Small intestine (tissue), 7 donors: Measurements from ENCODE around the gene RAB3B. TPM values are rescaled to one million over a fixed set of nuclear protein-coding genes. Genes with fewer than 3 reads are reported as not detected.

Experiments
- DNase-seq, 2 donors: peaks; one replicate each; pipeline versions ENCODE4 v3.0.0 to v3.0.0-alpha.2; 2013
- FAIRE-seq: peaks from 2 replicates; lab custom pipeline; 2012; peaks lifted over from hg19 to GRCh38; lab: Jason Lieb, UNC
- H3K27ac ChIP-seq, 3 donors: one replicate each; pipeline ENCODE4 v1.5.1; 2013; ENCODE audit warnings: low read length in 2 of 3, mild to moderate bottlenecking in 2 of 3, control low read depth in 1 of 3, inconsistent platforms in 1 of 3, low read depth in 1 of 3, moderate library complexity in 1 of 3
- H3K27me3 ChIP-seq, 3 donors: one replicate each; pipeline ENCODE4 v1.6.1; 2013; ENCODE audit warnings: low read length in 3 of 3, inconsistent platforms in 1 of 3; ENCODE audit not compliant: control insufficient read depth in 3 of 3, insufficient read depth in 3 of 3
- H3K36me3 ChIP-seq, 3 donors: one replicate each; pipeline ENCODE4 v1.6.1; 2013; ENCODE audit warnings: low read length in 3 of 3, inconsistent platforms in 1 of 3, low read depth in 1 of 3, mild to moderate bottlenecking in 1 of 3, moderate library complexity in 1 of 3; ENCODE audit not compliant: control insufficient read depth in 3 of 3, insufficient read depth in 2 of 3
- H3K4me1 ChIP-seq, 3 donors: one replicate each; pipeline ENCODE4 v1.6.1; 2013; ENCODE audit warnings: low read length in 2 of 3, inconsistent platforms in 1 of 3, low read depth in 1 of 3, mild to moderate bottlenecking in 1 of 3, moderate library complexity in 1 of 3; ENCODE audit not compliant: control insufficient read depth in 3 of 3, insufficient read depth in 2 of 3
- H3K4me3 ChIP-seq, 3 donors: one replicate each; pipeline ENCODE4 v1.5.1; 2013; ENCODE audit warnings: low read length in 3 of 3, control low read depth in 1 of 3, inconsistent platforms in 1 of 3, low read depth in 1 of 3, mild to moderate bottlenecking in 1 of 3, moderate library complexity in 1 of 3
- H3K9me3 ChIP-seq, 2 donors: one replicate each; pipeline ENCODE4 v1.6.1; 2013; ENCODE audit warnings: low read depth in 1 of 2, low read length in 1 of 2; ENCODE audit not compliant: control insufficient read depth in 2 of 2, insufficient read depth in 1 of 2
- WGBS, 3 donors: extraction: QIAGEN DNeasy Blood & Tissue Kit; methylation state at CpG; one replicate each; pipeline ENCODE4 v1.1.7; 2013; 5-methylcytosine and 5-hydroxymethylcytosine counted together
- polyA plus RNA-seq, 4 donors: library from polyadenylated mRNA; stranded (reverse) in 3 of 4; unstranded in 1 of 4; fragments of 200-250 nt in 3 of 4; fragments of 120-200 nt in 1 of 4; gene quantifications; one replicate each; pipeline versions ENCODE4 v1.2.1 to v1.2.3, GENCODE V29; 2013
- donor health status: healthy with polysubstance abuse.
- donor health status: control.
- donor health status: control.
- donor health status: Bipolar disorder and iron deficiency.
- donor health status: healthy.

Gene RAB3B
- polyA plus RNA-seq, 4 donors, result 0.22 to 4.6 (median 1.6) TPM

DNA sequence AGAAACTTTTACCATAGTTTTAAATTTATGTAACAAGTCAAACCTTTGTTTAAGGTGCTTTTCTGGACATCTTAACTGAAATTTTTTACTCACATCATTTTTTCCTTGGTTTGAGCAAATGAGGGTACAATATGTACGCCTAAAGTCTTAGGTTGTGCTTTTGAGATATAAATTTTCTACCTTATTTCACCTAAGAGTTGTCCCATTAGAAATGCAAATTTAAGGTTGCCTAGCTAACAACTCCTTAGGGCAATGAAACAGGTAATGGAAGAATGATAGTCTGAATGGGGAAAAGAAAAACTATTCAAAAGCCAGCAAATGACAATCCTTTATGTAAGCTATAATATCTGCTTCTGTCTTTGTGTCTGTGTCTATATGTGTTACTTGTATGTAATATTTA is 131.6 kb downstream of the RAB3B start:
- peaks cover 0 to 1% (median 0%) of the 10 kb centered on the region in 3 donors for H3K4me1 ChIP-seq
- WGBS, 3 donors, result 83 to 89% (median 87%) methylated on average over 1 of the region's 1 CpG
- H3K4me3 ChIP-seq, result no peak overlapping the region
- no peaks in the 10 kb centered on the region for H3K27me3 ChIP-seq
- no peak for DNase-seq
- FAIRE-seq, result no peak
- H3K36me3 ChIP-seq, result peaks cover 0 to 18% (median 3%) of the 10 kb centered on the region in 3 donors
- H3K9me3 ChIP-seq, result no peaks in the 10 kb centered on the region
- no peak overlapping the region for H3K27ac ChIP-seq

Other genes with a start within 250 kb of the RAB3B start
- gene NRDC, start 112.0 kb downstream of the RAB3B start, polyA plus RNA-seq, result 10 to 100 TPM; 55.7 to 90.7 (median 79.3) TPM
- gene KTI12, start 43.1 kb upstream of the RAB3B start, polyA plus RNA-seq, result 1 to 10 TPM; 5.1 to 8.0 (median 6.6) TPM
- 10 to 100 TPM in 3 of 4 donors, 1 to 10 TPM in 1; 8.9 to 49.2 (median 27.5) TPM for gene TXNDC12, start 64.5 kb upstream of the RAB3B start, polyA plus RNA-seq
- gene BTF3L4, start 65.6 kb upstream of the RAB3B start, polyA plus RNA-seq, result 10 to 100 TPM in 3 of 4 donors, 1 to 10 TPM in 1; 9.2 to 34.7 (median 21.3) TPM
- gene ZFYVE9, start 151.4 kb upstream of the RAB3B start, polyA plus RNA-seq, result 10 to 100 TPM in 1 of 4 donors, 1 to 10 TPM in 3; 3.6 to 14.2 (median 5.0) TPM